ENCODE results near the gene CALHM3. TPM values are rescaled to one million over a fixed set of nuclear protein-coding genes. Genes with fewer than 3 reads are reported as not detected.

CALHM3 gene
- total and polyA plus RNA-seq, 2 of the 13 experiments (the other 11 are each of a cell fraction or from before 2014, with no cell fraction given) = not detected

DNA sequence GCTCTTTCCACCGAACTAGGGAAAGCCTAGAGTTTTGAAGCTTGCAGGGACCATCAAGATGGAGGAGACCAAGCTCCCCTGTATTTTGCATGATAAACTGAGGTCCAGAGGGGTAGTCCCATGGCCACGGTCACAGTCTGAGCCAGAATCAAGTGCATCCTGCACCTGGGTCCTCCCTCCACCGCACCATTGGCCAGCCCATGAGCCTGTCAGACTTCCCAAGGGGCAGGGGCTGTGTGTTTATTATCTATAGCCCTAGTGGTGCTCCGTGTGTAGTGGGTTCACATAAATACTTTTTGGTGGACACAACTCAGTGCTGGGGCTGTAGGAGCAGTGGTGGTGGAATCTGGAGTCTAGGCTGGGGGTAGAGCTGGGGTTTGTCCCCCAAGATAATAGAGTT is 3.6 kb downstream of the CALHM3 start:
- CTCF ChIA-PET (ENCODE audit: low intra/inter-chr PET ratio, low total read pairs) = no interaction called here
- H3K27ac ChIP-seq (ENCODE audit: extremely low read length, insufficient read depth, low read length) = no peak overlapping the region
- FAIRE-seq (no peak), ATAC-seq (peak; percentile 26; the same call in 2 of the 3 replicates), DNase-seq (ENCODE audit: low spot score) (no peak)
- no peak overlapping the region for H3K4me2 ChIP-seq (ENCODE audit: low read depth, low read length)
- TF ChIP-seq ZNF335 (CRISPR knock-in tag; IDR thresholded peaks at IDR 0.05) = no peak
- TF ChIP-seq FOXK2 (IDR thresholded peaks at IDR 0.05) = no peak
- no peak for TF ChIP-seq ZNF260 (CRISPR knock-in tag; IDR thresholded peaks at IDR 0.05; ENCODE audit: borderline replicate concordance, low read depth)
- TF ChIP-seq SOX5 (CRISPR knock-in tag; IDR thresholded peaks at IDR 0.05; ENCODE audit: borderline replicate concordance) = no peak
- TF ChIP-seq HOXA7 (CRISPR knock-in tag; IDR thresholded peaks at IDR 0.05) = no peak
- no peak for TF ChIP-seq ZFP90 (CRISPR knock-in tag; IDR thresholded peaks at IDR 0.05; ENCODE audit: borderline replicate concordance)
- TF ChIP-seq ZNF557 (CRISPR knock-in tag; IDR thresholded peaks at IDR 0.05) = no peak
- no peak for TF ChIP-seq RFXAP (CRISPR knock-in tag; IDR thresholded peaks at IDR 0.05; ENCODE audit: borderline replicate concordance)
- no peaks in the 10 kb centered on the region for H3K79me2 ChIP-seq (ENCODE audit: insufficient read depth, low read length)
- 0% methylated on average over 2 of the region's 4 CpGs for WGBS (ENCODE audit: low lambda C conversion rate)
- POLR2A ChIA-PET = no interaction called here
- H4K20me1 ChIP-seq (ENCODE audit: insufficient read depth, low read length) = no peaks in the 10 kb centered on the region
- H2AFZ ChIP-seq (ENCODE audit: low read length) = no peak overlapping the region
- H3K4me1 ChIP-seq (ENCODE audit: insufficient read depth, low read length) = peaks cover 25% of the 10 kb centered on the region
- intact Hi-C loops (cut with micrococcal nuclease; ENCODE audit: unreplicated experiment) = no loop called here
- in situ Hi-C loops (cut with HindIII; ENCODE audit: extremely low pct_ligation_motif_present, low pct_unique_long_range_greater_than_20kb) = no loop called here
- H3K4me3 ChIP-seq (replicated peaks in 1 of 3; ENCODE audit: insufficient read depth in 1 of 3, low read depth in 2 of 3, low read length in 3 of 3) = no peak overlapping the region
- H3K27me3 ChIP-seq (ENCODE audit: control insufficient read depth in 1 of 2, insufficient read depth in 2 of 2, low read length in 2 of 2) = peaks cover 6 to 38% of the 10 kb centered on the region in 2 experiments
- no TSS peak for BruUV-seq (replicated peaks)
- H3K36me3 ChIP-seq (replicated peaks in 1 of 2; ENCODE audit: control insufficient read depth in 1 of 2, insufficient read depth in 2 of 2, low read length in 2 of 2) = no peaks in the 10 kb centered on the region
- H3K9me3 ChIP-seq (ENCODE audit: low read length) = no peaks in the 10 kb centered on the region
- H3K9ac ChIP-seq (ENCODE audit: insufficient read depth, low read depth, low read length) = no peak overlapping the region

GRCh38 chr10:103474077-103474476 is 5.0 kb downstream of the CALHM3 start:
- H3K4me3 ChIP-seq (replicated peaks in 1 of 3; ENCODE audit: insufficient read depth in 1 of 3, low read depth in 2 of 3, low read length in 3 of 3) = no peak overlapping the region
- H3K4me2 ChIP-seq (ENCODE audit: low read depth, low read length) = no peak overlapping the region
- no peaks in the 10 kb centered on the region for H3K36me3 ChIP-seq (replicated peaks in 1 of 2; ENCODE audit: control insufficient read depth in 1 of 2, insufficient read depth in 2 of 2, low read length in 2 of 2)
- peaks cover 3 to 39% of the 10 kb centered on the region in 2 experiments; a peak in 4 of 5 replicates for H3K27me3 ChIP-seq (ENCODE audit: control insufficient read depth in 1 of 2, insufficient read depth in 2 of 2, low read length in 2 of 2)
- H2AFZ ChIP-seq (ENCODE audit: low read length) = no peak overlapping the region
- FAIRE-seq (no peak), DNase-seq (ENCODE audit: low spot score) (no peak), ATAC-seq (no peak)
- ChIA-PET POLR2A (no interaction called here), CTCF (ENCODE audit: low intra/inter-chr PET ratio, low total read pairs) (no interaction called here)
- H3K27ac ChIP-seq (ENCODE audit: extremely low read length, insufficient read depth, low read length) = no peak overlapping the region
- no peaks in the 10 kb centered on the region for H3K9me3 ChIP-seq (ENCODE audit: low read length)
- WGBS (ENCODE audit: low lambda C conversion rate) = 12% methylated on average over 3 of the region's 3 CpGs
- intact Hi-C loops (cut with micrococcal nuclease; ENCODE audit: unreplicated experiment) (no loop called here), in situ Hi-C loops (cut with HindIII; ENCODE audit: extremely low pct_ligation_motif_present, low pct_unique_long_range_greater_than_20kb) (no loop called here)
- peaks cover 23% of the 10 kb centered on the region for H3K4me1 ChIP-seq (ENCODE audit: insufficient read depth, low read length)
- no TSS peak for BruUV-seq (replicated peaks)
- no peaks in the 10 kb centered on the region for H3K79me2 ChIP-seq (ENCODE audit: insufficient read depth, low read length)
- H3K9ac ChIP-seq (ENCODE audit: insufficient read depth, low read depth, low read length) = no peak overlapping the region
- H4K20me1 ChIP-seq (ENCODE audit: insufficient read depth, low read length) = no peaks in the 10 kb centered on the region
- TF ChIP-seq GABPB1 (CRISPR knock-in tag; IDR thresholded peaks at IDR 0.05) = no peak
- TF ChIP-seq POGK (CRISPR knock-in tag; conservative IDR thresholded peaks at IDR 0.05) = no peak
- TF ChIP-seq, protein P1, sequence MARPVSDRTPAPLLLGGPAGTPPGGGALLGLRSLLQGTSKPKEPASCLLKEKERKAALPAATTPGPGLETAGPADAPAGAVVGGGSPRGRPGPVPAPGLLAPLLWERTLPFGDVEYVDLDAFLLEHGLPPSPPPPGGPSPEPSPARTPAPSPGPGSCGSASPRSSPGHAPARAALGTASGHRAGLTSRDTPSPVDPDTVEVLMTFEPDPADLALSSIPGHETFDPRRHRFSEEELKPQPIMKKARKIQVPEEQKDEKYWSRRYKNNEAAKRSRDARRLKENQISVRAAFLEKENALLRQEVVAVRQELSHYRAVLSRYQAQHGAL (CRISPR knock-in tag; IDR thresholded peaks at IDR 0.05; ENCODE audit: not compliant biosample characterization) = no peak
- TF ChIP-seq, protein P2, sequence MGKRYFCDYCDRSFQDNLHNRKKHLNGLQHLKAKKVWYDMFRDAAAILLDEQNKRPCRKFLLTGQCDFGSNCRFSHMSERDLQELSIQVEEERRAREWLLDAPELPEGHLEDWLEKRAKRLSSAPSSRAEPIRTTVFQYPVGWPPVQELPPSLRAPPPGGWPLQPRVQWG (CRISPR knock-in tag; IDR thresholded peaks at IDR 0.05; ENCODE audit: borderline replicate concordance, low read depth) = no peak
- TF ChIP-seq, protein P3, sequence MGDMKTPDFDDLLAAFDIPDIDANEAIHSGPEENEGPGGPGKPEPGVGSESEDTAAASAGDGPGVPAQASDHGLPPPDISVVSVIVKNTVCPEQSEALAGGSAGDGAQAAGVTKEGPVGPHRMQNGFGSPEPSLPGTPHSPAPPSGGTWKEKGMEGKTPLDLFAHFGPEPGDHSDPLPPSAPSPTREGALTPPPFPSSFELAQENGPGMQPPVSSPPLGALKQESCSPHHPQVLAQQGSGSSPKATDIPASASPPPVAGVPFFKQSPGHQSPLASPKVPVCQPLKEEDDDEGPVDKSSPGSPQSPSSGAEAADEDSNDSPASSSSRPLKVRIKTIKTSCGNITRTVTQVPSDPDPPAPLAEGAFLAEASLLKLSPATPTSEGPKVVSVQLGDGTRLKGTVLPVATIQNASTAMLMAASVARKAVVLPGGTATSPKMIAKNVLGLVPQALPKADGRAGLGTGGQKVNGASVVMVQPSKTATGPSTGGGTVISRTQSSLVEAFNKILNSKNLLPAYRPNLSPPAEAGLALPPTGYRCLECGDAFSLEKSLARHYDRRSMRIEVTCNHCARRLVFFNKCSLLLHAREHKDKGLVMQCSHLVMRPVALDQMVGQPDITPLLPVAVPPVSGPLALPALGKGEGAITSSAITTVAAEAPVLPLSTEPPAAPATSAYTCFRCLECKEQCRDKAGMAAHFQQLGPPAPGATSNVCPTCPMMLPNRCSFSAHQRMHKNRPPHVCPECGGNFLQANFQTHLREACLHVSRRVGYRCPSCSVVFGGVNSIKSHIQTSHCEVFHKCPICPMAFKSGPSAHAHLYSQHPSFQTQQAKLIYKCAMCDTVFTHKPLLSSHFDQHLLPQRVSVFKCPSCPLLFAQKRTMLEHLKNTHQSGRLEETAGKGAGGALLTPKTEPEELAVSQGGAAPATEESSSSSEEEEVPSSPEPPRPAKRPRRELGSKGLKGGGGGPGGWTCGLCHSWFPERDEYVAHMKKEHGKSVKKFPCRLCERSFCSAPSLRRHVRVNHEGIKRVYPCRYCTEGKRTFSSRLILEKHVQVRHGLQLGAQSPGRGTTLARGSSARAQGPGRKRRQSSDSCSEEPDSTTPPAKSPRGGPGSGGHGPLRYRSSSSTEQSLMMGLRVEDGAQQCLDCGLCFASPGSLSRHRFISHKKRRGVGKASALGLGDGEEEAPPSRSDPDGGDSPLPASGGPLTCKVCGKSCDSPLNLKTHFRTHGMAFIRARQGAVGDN (CRISPR knock-in tag; IDR thresholded peaks at IDR 0.05) = no peak
